ENCODE data around the gene MYCBP. TPM values are rescaled to one million over a fixed set of nuclear protein-coding genes. Genes with fewer than 3 reads are reported as not detected.
A peak's percentile ranks its signal among the peaks of the same experiment; 100 is the strongest.

MYCBP gene
- total and polyA plus RNA-seq, 2 of the 8 experiments (the other 6 are each of a cell fraction or from before 2014, with no cell fraction given) = 22.4 to 38.2 TPM

DNA sequence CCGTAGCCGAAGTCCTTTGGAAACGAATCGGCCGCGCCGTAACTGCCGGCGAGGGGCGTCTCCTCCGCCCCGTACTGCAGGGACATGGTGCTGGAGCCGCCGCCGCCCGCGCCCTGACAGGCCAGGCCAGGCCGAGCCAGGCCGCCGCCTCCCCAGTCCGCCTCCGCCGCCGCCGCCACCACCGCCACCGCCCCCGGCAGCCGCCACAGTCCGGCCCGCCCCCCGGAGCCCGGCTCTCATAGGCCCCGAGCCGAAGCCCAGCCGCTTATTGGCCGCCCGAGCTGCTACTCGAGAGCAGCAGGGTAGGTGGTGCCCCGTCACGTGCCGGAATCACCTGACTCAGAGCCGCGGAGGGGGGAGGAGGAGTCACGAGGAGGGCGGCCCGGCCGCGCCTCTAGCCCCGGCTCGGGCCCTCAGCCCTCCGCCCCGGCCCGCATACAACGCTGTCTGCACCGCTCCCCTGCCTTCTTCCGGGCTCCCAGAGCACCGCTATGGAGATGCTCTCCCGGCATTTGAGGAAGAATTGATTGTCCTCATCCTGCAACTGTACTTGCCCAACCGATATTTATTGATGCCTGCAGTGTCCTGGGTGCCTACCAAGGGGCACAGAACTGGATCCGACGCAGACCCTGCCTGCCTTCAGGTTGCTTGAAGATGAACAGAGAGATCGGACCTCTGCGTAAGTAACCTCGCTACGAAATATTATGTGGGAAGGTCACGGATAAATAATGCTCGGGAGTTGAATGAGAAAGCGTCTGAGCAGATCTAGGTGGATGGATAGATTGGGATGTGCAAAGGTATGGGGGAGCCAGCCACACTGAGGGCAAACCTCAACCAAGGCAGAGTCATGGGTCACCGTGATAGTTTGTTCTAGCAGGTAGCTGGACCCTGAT, 13.3 kb downstream of the MYCBP start, which contains the start of gene RRAGC (continued):
- TF ChIP-seq, protein P1, sequence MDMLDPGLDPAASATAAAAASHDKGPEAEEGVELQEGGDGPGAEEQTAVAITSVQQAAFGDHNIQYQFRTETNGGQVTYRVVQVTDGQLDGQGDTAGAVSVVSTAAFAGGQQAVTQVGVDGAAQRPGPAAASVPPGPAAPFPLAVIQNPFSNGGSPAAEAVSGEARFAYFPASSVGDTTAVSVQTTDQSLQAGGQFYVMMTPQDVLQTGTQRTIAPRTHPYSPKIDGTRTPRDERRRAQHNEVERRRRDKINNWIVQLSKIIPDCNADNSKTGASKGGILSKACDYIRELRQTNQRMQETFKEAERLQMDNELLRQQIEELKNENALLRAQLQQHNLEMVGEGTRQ (IDR thresholded peaks at IDR 0.05; ENCODE audit: low read length) = peak; percentile 100
- TF ChIP-seq SP2 (IDR thresholded peaks at IDR 0.05; ENCODE audit: low read length) (peak; percentile 66), SIN3A (conservative IDR thresholded peaks at IDR 0.05 in 1 of 2, IDR thresholded peaks at IDR 0.05 in 1 of 2; ENCODE audit: low read depth in 1 of 2, low read length in 2 of 2) (peak; percentile 95; a peak in 3 of 4 replicates), KDM4A (IDR thresholded peaks at IDR 0.05; ENCODE audit: low read depth, low read length, severe bottlenecking) (peak; percentile 45), POLR2AphosphoS5 (IDR thresholded peaks at IDR 0.05; ENCODE audit: low read depth, low read length) (no peak; the same call in 1 of the 2 replicates), TAF1 (IDR thresholded peaks at IDR 0.05; ENCODE audit: low read depth, low read length) (peak; percentile 67; the same call in 1 of the 2 replicates), GTF2F1 (IDR thresholded peaks at IDR 0.05; ENCODE audit: borderline replicate concordance, low read depth, low read length) (no peak), SP1 (IDR thresholded peaks at IDR 0.05; ENCODE audit: low read depth, low read length) (peak; percentile 85), PHF8 (conservative IDR thresholded peaks at IDR 0.05; ENCODE audit: low read depth, low read length) (peak; percentile 54), BRCA1 (IDR thresholded peaks at IDR 0.05; ENCODE audit: low read depth, low read length) (no peak), CREB1 (IDR thresholded peaks at IDR 0.05) (peak; percentile 55), EGR1 (IDR thresholded peaks at IDR 0.05; ENCODE audit: borderline replicate concordance, low read depth, low read length) (peak; percentile 36; the same call in 1 of the 2 replicates), CBX5 (IDR thresholded peaks at IDR 0.05; ENCODE audit: low read depth, low read length) (no peak), TCF12 (IDR thresholded peaks at IDR 0.05; ENCODE audit: low read depth, low read length) (0 out of 2 replicates have a peak, but pooled peaks have one; percentile 57), NANOG (IDR thresholded peaks at IDR 0.05; ENCODE audit: insufficient read depth, low read depth, low read length, poor library complexity, severe bottlenecking) (no peak), CEBPB (IDR thresholded peaks at IDR 0.05; ENCODE audit: low read depth, low read length) (no peak), YY1 (IDR thresholded peaks at IDR 0.05; ENCODE audit: low read depth, low read length) (no peak), SUZ12 (IDR thresholded peaks at IDR 0.05; ENCODE audit: low read length) (no peak)
- TF ChIP-seq, protein P2, sequence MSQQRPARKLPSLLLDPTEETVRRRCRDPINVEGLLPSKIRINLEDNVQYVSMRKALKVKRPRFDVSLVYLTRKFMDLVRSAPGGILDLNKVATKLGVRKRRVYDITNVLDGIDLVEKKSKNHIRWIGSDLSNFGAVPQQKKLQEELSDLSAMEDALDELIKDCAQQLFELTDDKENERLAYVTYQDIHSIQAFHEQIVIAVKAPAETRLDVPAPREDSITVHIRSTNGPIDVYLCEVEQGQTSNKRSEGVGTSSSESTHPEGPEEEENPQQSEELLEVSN (IDR thresholded peaks at IDR 0.05) = peak; percentile 47; the same call in 1 of the 2 replicates
